Neural crest cell (in vitro differentiated cells): ENCODE measurements around the gene IL10RA. TPM values are rescaled to one million over a fixed set of nuclear protein-coding genes. Genes with fewer than 3 reads are reported as not detected.

ENCODE experiments used
- DNase-seq: peaks from one replicate; pipeline ENCODE4 v3.0.0; 2021; ENCODE audit warnings: low read depth, mixed read lengths, low spot score
- H3K27ac Mint-ChIP-seq: one replicate; pipeline ENCODE4 v1.8.0; 2021; ENCODE audit warnings: mild to moderate bottlenecking, mixed read lengths; ENCODE audit not compliant: unreplicated experiment
- H3K27me3 Mint-ChIP-seq: 2 replicates; pipeline ENCODE4 v1.8.0; 2021; ENCODE audit warnings: low read depth, mild to moderate bottlenecking, mixed read lengths
- H3K36me3 Mint-ChIP-seq: 2 replicates; pipeline ENCODE4 v1.8.0; 2021; ENCODE audit warnings: low read depth, mild to moderate bottlenecking, mixed read lengths
- H3K4me1 Mint-ChIP-seq: 2 replicates; pipeline ENCODE4 v1.8.0; 2021; ENCODE audit warnings: mixed read lengths
- H3K4me3 Mint-ChIP-seq: one replicate; pipeline ENCODE4 v1.8.0; 2021; ENCODE audit warnings: mild to moderate bottlenecking, mixed read lengths
- H3K9me3 Mint-ChIP-seq: 2 replicates; pipeline ENCODE4 v1.8.0; 2021; ENCODE audit warnings: mixed read lengths
- CTCF ChIP-seq: fragments of 200-600 bp; sonication (generic); conservative IDR thresholded peaks from 2 replicates; pipeline ENCODE4 v1.5.0; 2021; ENCODE audit warnings: antibody characterized with exemption, mild to moderate bottlenecking
- long read RNA-seq: library from polyadenylated mRNA; unstranded; transcript quantifications from one replicate; pipeline ENCODE4 v2.0.0, GENCODE V29; 2020
- total RNA-seq: library from RNA; stranded (reverse); gene quantifications from 2 replicates; pipeline ENCODE4 v1.2.1, GENCODE V29; 2021

The IL10RA gene
- 0.37 and 0.48 TPM in 2 replicates for total RNA-seq
- long read RNA-seq, result 0 reads

- Mint-ChIP-seq H3K36me3 (no peaks in the 10 kb centered on the region), H3K4me3 (peak within 1 kb of the TSS; percentile 84), H3K4me1 (peaks cover 9% of the 10 kb centered on the region), H3K27me3 (peaks cover 60% of the 10 kb centered on the region), H3K27ac (peak within 1 kb of the TSS; percentile 77), H3K9me3 (no peaks in the 10 kb centered on the region)
- DNase-seq, result peak; percentile 70
- TF ChIP-seq CTCF, result no peak
These were observed at the start of gene IL10RA for GRCh38 chr11:117985953-117986887. IL10RA (plus strand) TSS chr11:117986394; CDS start chr11:117986468, 74 bp downstream.

GRCh38 chr11:117936973-117937372, 49.2 kb upstream of the IL10RA start:
- H3K4me1 Mint-ChIP-seq, result peaks cover 2% of the 10 kb centered on the region
- no peak overlapping the region for H3K27ac Mint-ChIP-seq
- peaks cover under 1% of the 10 kb centered on the region for H3K9me3 Mint-ChIP-seq
- H3K4me3 Mint-ChIP-seq, result no peak overlapping the region
- no peaks in the 10 kb centered on the region for H3K36me3 Mint-ChIP-seq
- TF ChIP-seq CTCF, result no peak
- no peak for DNase-seq
- H3K27me3 Mint-ChIP-seq, result no peaks in the 10 kb centered on the region

- no peaks in the 10 kb centered on the region for H3K36me3 Mint-ChIP-seq
These were observed 45.5 kb upstream of the IL10RA start for GRCh38 chr11:117940736-117941135.

GRCh38 chr11:117941163-117941707, 45.0 kb upstream of the IL10RA start:
- Mint-ChIP-seq H3K4me1 (peaks cover 7% of the 10 kb centered on the region), H3K36me3 (no peaks in the 10 kb centered on the region), H3K4me3 (no peak overlapping the region), H3K27me3 (no peaks in the 10 kb centered on the region), H3K27ac (no peak overlapping the region), H3K9me3 (peaks cover 11% of the 10 kb centered on the region)
- TF ChIP-seq CTCF, result no peak
- DNase-seq, result no peak

More at GRCh38 chr11:117940736-117941135, 45.5 kb upstream of the IL10RA start:
- Mint-ChIP-seq H3K27me3 (no peaks in the 10 kb centered on the region), H3K9me3 (peaks cover 11% of the 10 kb centered on the region), H3K4me1 (peaks cover 6% of the 10 kb centered on the region), H3K4me3 (no peak overlapping the region), H3K27ac (no peak overlapping the region)
- DNase-seq, result no peak
- TF ChIP-seq CTCF, result no peak

GRCh38 chr11:117941976-117942654, 44.1 kb upstream of the IL10RA start:
- DNase-seq, result no peak
- no peak overlapping the region for H3K4me3 Mint-ChIP-seq
- no peaks in the 10 kb centered on the region for H3K36me3 Mint-ChIP-seq
- no peak for TF ChIP-seq CTCF
- peaks cover 11% of the 10 kb centered on the region for H3K9me3 Mint-ChIP-seq
- no peaks in the 10 kb centered on the region for H3K27me3 Mint-ChIP-seq
- peaks cover 16% of the 10 kb centered on the region for H3K4me1 Mint-ChIP-seq
- H3K27ac Mint-ChIP-seq, result no peak overlapping the region
